Activated T-cell treated with anti-CD3 and anti-CD28 coated beads, Interleukin-2, amount 50 U/mL, for 24 hours (primary cell): Measurements from ENCODE around the gene RAB32.
A peak's percentile ranks its signal among the peaks of the same experiment; 100 is the strongest.

Source experiments
- DNase-seq: peaks from one replicate; pipeline ENCODE4 v3.0.0-alpha.2; 2020
- H3K27ac Mint-ChIP-seq: 2 replicates; pipeline ENCODE4 v1.8.0; 2020; ENCODE audit warnings: mild to moderate bottlenecking, mixed read lengths
- H3K27me3 Mint-ChIP-seq: 2 replicates; pipeline ENCODE4 v1.8.0; 2020; ENCODE audit warnings: mixed read lengths
- H3K36me3 Mint-ChIP-seq: 2 replicates; pipeline ENCODE4 v1.8.0; 2020; ENCODE audit warnings: low read depth, mixed read lengths
- H3K4me1 Mint-ChIP-seq: 2 replicates; pipeline ENCODE4 v1.8.0; 2020; ENCODE audit warnings: low read depth, mixed read lengths
- H3K4me3 Mint-ChIP-seq: 2 replicates; pipeline ENCODE4 v1.8.0; 2020; ENCODE audit warnings: mild to moderate bottlenecking, moderate library complexity, mixed read lengths
- H3K9me3 Mint-ChIP-seq: 2 replicates; pipeline ENCODE4 v1.8.0; 2020; ENCODE audit warnings: mixed read lengths

Gene RAB32

DNA sequence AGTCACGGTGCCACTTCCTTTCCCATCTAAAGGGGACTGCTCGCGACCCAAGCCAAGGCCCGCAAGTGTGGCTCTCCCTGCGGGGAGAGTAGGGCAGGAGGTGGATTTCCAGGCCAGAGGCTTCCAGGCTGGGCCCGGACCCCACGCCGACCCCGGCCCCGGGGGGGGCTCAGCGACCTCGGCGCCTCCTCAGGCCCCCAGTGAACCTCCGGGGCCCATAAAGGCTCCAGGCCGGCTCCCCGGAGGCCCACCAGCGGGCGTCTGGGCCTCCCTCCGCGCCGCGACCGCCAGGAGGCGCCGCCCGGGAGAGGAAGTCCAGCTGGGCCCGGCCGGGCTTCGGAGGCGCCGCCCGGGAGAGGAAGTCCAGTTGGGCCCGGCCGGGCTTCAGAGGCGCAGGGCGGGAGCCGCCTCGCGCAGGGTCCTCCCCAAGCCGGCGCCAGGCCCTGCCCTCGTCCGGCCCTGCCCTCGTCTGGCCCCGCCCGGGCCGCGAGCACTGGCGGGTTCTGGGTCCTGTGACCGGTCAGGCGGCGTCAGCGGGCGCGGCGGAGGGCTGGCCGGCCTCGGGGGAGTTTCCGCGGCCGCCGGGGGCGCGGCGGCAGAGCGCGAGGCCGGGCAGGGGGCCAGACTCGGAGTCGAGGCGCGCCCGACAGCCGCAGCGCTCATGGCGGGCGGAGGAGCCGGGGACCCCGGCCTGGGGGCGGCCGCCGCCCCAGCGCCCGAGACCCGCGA, at the start of gene RAB32:
TSS of gene RAB32 (plus strand) at position 623 of the 729 bp plus-strand sequence. CDS start at position 662, 39 bp downstream.
- H3K27me3 Mint-ChIP-seq, result peaks cover 40% of the 10 kb centered on the region
- H3K4me1 Mint-ChIP-seq, result peaks cover 12% of the 10 kb centered on the region
- peak; percentile 36 for DNase-seq
- no peaks in the 10 kb centered on the region for H3K9me3 Mint-ChIP-seq
- peaks cover 2% of the 10 kb centered on the region for H3K36me3 Mint-ChIP-seq
- peak within 1 kb of the TSS; percentile 74 for H3K4me3 Mint-ChIP-seq
- no peak within 1 kb of the TSS for H3K27ac Mint-ChIP-seq

DNA sequence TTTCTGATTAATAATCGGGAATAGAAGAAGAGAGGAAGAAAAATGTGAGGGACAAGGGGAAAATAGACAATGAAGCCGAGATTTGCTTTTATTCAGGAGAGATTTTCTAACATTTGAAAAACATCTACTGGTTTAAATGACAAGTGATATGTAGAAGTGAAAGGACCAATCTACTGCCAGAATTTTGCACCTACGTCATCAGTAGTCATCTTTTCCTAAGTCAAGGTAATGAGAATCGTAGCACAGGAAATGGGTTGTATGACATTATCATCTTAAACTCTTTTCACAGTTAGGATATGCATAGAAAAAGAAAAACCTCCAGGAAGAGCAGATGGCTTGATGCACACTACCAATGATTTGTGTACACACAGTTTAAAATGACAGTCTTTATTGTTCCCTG, 45.3 kb upstream of the RAB32 start:
- no peak for DNase-seq
- no peaks in the 10 kb centered on the region for H3K27me3 Mint-ChIP-seq
- H3K4me3 Mint-ChIP-seq, result no peak overlapping the region
- H3K4me1 Mint-ChIP-seq, result no peaks in the 10 kb centered on the region
- no peak overlapping the region for H3K27ac Mint-ChIP-seq
- H3K36me3 Mint-ChIP-seq, result no peaks in the 10 kb centered on the region
- H3K9me3 Mint-ChIP-seq, result no peaks in the 10 kb centered on the region

DNA sequence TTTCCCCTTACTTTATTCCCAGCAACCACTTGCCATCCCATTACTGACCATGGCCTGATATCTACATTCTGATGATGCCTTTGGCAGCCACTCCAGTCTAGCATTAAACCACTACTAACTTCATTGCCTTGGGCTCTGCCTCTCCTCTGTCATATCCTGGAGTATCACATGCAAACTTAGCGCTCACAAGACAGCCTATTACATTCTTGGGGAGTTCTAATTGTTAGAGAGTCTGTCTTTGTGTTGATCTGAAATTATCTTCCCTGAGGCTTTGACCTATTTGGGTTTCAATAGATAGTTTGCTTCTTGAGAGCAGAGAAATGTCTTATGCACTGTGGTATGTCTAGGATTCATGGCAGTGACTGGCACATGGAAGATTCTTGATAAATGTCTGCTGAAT, 40.5 kb upstream of the RAB32 start:
- no peak for DNase-seq
- no peaks in the 10 kb centered on the region for H3K4me1 Mint-ChIP-seq
- no peak overlapping the region for H3K4me3 Mint-ChIP-seq
- no peak overlapping the region for H3K27ac Mint-ChIP-seq
- H3K9me3 Mint-ChIP-seq, result no peaks in the 10 kb centered on the region
- no peaks in the 10 kb centered on the region for H3K27me3 Mint-ChIP-seq
- H3K36me3 Mint-ChIP-seq, result no peaks in the 10 kb centered on the region

DNA sequence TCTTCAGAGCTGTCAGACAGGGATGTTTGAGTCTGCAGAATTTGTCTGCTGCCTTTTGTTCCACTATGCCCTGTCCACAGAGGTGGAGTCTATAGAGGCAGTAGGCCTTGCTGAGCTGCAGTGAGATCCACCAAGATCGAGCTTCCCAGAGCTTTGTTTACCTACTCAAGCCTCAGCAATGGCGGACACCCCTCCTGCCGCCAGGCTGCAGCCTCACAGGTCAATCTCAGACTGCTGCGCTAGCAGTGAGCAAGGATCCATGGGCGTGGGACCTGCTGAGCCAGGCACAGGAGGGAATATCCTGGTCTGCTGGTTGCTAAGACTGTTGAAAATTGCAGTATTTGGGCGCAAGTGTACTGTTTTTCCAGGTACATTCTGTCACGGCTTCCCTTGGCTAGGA, 28.4 kb upstream of the RAB32 start:
- no peaks in the 10 kb centered on the region for H3K36me3 Mint-ChIP-seq
- no peaks in the 10 kb centered on the region for H3K4me1 Mint-ChIP-seq
- DNase-seq, result no peak
- H3K27ac Mint-ChIP-seq, result no peak overlapping the region
- no peaks in the 10 kb centered on the region for H3K27me3 Mint-ChIP-seq
- H3K9me3 Mint-ChIP-seq, result no peaks in the 10 kb centered on the region
- no peak overlapping the region for H3K4me3 Mint-ChIP-seq

DNA sequence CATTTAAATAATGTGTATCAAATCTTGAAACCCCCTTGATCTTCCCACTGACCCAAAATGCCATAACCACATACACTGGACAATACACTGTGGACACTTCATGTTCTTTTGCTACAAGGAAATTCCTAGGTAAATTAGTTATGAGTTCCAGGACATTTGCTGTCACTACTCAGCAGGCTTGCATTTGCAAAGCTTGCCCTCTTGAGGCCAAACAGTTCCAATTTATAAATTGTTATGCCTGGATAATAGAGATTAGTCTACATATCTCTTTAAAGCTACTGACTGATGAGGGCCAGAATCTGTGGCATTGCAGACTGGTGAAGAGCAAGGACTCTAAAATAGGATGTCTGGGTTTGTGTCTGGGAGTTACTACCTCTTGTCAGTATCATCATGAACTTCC, 17.4 kb upstream of the RAB32 start:
- Mint-ChIP-seq H3K27me3 (no peaks in the 10 kb centered on the region), H3K9me3 (peaks cover 8% of the 10 kb centered on the region), H3K4me1 (no peaks in the 10 kb centered on the region), H3K36me3 (no peaks in the 10 kb centered on the region), H3K27ac (no peak overlapping the region), H3K4me3 (no peak overlapping the region)
- DNase-seq, result no peak

DNA sequence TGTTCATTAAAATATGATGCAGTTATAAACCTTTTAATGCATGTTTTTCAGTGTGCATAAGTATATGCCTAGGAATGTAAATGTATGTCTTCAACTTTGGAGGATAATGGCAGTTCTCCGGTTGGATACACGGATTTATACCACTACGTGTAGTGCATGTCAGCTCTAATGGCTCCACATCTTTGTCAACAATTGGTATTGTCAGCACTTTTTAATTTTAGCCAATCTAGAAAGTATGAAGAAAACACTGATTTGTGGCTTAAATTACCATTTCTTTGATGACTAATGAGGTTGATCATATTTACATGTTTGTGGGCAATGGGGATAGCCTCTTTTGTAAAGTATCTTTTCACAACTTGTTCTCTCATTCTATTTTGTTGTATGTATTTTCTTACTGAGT, 10.9 kb upstream of the RAB32 start:
- Mint-ChIP-seq H3K9me3 (no peaks in the 10 kb centered on the region), H3K27me3 (no peaks in the 10 kb centered on the region), H3K36me3 (no peaks in the 10 kb centered on the region), H3K4me1 (no peaks in the 10 kb centered on the region), H3K4me3 (no peak overlapping the region), H3K27ac (no peak overlapping the region)
- DNase-seq, result no peak

DNA sequence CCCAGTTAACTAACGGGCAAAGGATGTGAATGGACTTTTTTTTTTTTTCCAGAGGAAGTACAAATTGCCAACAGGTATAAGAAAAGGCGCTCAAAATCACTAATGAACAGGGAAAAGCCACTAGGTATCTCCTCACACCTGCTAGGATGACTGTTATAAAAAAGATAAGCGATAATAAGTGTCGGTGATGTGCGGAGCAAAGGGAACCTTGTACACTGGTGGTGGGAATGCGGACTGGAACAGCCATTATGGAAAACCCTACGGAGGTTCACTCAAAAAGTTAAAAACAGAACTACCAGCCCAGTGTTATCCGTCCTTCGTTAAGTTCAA, 787 bp upstream of the RAB32 start:
- peaks cover 2% of the 10 kb centered on the region for H3K36me3 Mint-ChIP-seq
- no peaks in the 10 kb centered on the region for H3K9me3 Mint-ChIP-seq
- H3K27ac Mint-ChIP-seq, result no peak overlapping the region
- peaks cover 40% of the 10 kb centered on the region for H3K27me3 Mint-ChIP-seq
- peaks cover 12% of the 10 kb centered on the region for H3K4me1 Mint-ChIP-seq
- no peak for DNase-seq
- H3K4me3 Mint-ChIP-seq, result peak overlapping the region; percentile 4

DNA sequence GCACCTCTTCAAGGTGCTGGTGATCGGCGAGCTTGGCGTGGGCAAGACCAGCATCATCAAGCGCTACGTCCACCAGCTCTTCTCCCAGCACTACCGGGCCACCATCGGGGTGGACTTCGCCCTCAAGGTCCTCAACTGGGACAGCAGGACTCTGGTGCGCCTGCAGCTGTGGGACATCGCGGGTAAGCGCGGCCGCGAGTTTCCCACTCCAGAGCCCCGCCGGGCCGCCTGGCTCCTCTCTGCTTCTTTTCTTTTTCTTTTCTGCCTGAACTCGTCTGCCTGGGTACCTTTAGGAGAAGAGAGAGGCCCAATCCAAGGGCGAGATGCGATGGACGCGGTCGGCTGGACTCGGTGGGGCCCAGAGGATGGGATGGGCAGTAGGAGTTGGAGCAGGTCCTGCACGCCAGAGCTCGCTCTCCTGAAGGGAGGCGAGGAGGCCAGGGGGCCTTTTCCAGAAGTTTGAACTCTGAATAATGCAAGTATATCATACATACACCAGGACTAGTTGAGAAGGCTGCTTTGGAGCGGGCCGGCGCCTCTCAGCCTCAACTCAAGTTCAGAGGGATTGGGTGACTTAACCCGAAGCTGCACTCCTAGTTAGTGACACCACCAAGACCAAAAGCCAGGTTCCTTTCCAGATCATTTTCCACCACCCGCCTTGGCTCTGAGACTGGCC, 445 bp downstream of the RAB32 start:
- H3K4me1 Mint-ChIP-seq, result peaks cover 12% of the 10 kb centered on the region
- H3K4me3 Mint-ChIP-seq, result peak overlapping the region; percentile 74
- peaks cover 40% of the 10 kb centered on the region for H3K27me3 Mint-ChIP-seq
- H3K27ac Mint-ChIP-seq, result no peak overlapping the region
- no peaks in the 10 kb centered on the region for H3K9me3 Mint-ChIP-seq
- peak; percentile 32 for DNase-seq
- H3K36me3 Mint-ChIP-seq, result peaks cover 2% of the 10 kb centered on the region

DNA sequence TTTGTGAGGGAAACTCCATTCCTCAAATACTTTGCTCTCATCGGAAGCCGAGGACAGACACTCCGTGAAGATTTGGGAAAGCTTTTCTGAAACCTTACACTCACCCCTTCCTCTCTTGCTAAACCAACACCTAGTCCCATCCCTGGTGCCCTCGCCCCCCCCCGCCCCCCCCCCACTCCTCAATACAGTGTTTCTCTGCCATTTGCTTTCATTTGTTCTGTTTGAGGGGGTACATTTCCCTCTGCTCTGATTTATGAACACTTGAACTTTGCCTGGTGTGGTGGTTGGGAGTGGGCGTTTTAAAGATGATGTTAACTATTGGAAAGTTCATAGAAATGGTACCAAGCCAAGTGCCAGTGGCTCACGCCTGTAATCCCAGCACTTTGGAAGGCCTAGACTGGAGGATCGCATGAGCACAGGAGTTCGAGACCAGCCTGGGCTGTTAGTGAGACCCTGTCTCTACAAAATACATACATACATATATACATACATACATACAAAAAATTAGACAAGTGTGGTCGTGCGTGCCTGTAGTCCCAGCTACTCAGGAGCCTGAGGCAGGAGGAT, 1.1 kb downstream of the RAB32 start:
- no peak for DNase-seq
- Mint-ChIP-seq H3K27me3 (peaks cover 40% of the 10 kb centered on the region), H3K9me3 (no peaks in the 10 kb centered on the region), H3K4me1 (peaks cover 12% of the 10 kb centered on the region), H3K36me3 (peaks cover 2% of the 10 kb centered on the region), H3K27ac (no peak overlapping the region), H3K4me3 (peak overlapping the region; percentile 74)

DNA sequence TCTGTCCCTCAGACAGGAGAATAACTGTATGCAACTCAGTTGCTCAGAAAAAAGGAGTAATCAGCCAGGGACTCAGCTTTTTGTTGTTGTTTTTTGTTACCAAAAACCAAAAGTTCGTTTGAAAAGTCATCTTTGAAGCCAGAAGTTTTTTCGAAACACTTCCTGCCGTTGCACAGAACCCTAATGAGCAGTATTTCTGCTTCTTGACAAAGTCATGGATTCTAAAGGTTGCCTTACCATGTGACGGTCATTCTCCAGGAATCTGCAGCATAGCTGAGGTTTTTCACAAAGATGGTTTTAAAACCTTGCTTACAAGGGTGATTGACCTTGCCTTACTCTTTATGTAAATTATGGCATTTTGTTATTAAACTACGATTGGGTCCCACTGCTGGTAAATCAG, 1.9 kb downstream of the RAB32 start:
- Mint-ChIP-seq H3K27ac (no peak overlapping the region), H3K4me1 (peaks cover 12% of the 10 kb centered on the region), H3K27me3 (peaks cover 35% of the 10 kb centered on the region), H3K36me3 (peaks cover 2% of the 10 kb centered on the region), H3K4me3 (no peak overlapping the region), H3K9me3 (no peaks in the 10 kb centered on the region)
- no peak for DNase-seq

DNA sequence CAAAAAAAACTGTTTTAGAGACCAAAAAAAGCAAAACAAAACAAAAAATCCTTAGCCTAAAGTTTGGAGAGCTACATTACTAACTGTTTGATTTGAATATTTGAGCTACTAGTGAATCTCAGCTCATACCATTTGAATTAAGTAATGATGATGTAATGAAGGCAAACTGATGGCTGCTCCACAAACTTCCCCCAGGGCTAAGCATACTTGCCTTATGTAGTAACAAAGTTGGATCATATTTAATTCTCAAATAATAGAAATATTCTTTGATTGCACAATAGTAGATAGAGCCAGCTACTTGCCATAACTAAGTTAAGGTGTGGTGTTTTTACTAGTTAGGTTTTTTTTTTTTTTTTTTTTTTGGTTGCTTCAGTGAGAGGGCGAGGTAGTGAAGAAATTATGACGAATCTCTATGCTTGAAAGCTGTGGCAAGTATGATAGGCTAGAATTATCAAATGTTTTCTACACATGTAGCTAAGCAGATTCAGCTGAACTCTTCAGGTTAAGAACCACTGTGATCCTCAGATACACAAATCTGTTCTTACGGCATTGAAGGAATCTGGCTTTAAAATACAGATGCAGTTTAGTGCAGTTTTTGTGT, 2.9 kb downstream of the RAB32 start:
- Mint-ChIP-seq H3K36me3 (peaks cover 2% of the 10 kb centered on the region), H3K9me3 (no peaks in the 10 kb centered on the region)

DNA sequence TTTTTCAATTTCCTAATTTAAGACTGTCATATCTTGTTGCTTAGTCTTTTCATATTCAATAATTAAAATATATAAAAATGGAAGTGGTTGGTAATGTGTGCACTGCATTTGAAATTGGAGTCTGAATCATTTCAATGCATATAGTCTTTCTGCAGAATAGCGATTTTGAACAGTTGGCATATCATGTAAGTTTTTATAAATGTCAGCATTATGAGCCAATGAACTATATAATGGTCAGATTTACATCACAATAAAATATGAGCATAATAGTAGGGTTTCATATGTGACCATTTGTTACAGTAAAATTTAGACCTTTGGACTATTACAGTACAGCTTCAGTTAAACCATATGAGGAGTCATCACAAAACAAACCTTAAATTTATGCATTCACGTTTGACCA, 4.3 kb downstream of the RAB32 start:
- Mint-ChIP-seq H3K4me3 (no peak overlapping the region), H3K9me3 (no peaks in the 10 kb centered on the region), H3K27ac (no peak overlapping the region), H3K27me3 (peaks cover 23% of the 10 kb centered on the region), H3K36me3 (peaks cover 2% of the 10 kb centered on the region), H3K4me1 (peaks cover 10% of the 10 kb centered on the region)
- no peak for DNase-seq

More for the DNA sequence above, 2.9 kb downstream of the RAB32 start:
- H3K27me3 Mint-ChIP-seq, result peaks cover 32% of the 10 kb centered on the region
- H3K4me3 Mint-ChIP-seq, result no peak overlapping the region
- no peak overlapping the region for H3K27ac Mint-ChIP-seq
- no peak for DNase-seq
- peaks cover 12% of the 10 kb centered on the region for H3K4me1 Mint-ChIP-seq

DNA sequence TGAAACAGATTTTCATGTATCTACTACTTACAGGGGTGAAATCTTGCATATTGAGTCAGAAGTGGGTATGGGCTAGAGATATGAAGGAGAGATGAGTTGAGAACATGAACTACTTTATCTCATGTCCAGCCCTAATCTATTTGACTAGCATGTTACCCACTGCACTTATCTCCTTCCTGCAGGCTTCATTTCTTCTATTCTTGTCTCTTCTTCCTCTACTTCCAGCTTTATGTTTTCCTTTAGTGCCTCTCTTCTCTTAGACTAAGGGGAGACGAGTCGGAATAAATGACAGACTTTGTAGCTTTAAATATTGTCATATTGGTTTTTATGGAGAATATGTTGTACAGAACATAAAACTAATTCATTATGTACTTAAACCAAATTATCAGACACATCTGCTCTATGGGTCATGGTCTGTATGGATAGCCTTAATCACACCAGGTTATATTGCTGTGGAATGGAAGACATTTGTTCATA, 5.3 kb downstream of the RAB32 start:
- DNase-seq, result no peak
- H3K27ac Mint-ChIP-seq, result no peak overlapping the region
- H3K4me3 Mint-ChIP-seq, result no peak overlapping the region
- peaks cover 2% of the 10 kb centered on the region for H3K36me3 Mint-ChIP-seq
- no peaks in the 10 kb centered on the region for H3K9me3 Mint-ChIP-seq
- H3K4me1 Mint-ChIP-seq, result peaks cover 8% of the 10 kb centered on the region
- peaks cover 19% of the 10 kb centered on the region for H3K27me3 Mint-ChIP-seq

DNA sequence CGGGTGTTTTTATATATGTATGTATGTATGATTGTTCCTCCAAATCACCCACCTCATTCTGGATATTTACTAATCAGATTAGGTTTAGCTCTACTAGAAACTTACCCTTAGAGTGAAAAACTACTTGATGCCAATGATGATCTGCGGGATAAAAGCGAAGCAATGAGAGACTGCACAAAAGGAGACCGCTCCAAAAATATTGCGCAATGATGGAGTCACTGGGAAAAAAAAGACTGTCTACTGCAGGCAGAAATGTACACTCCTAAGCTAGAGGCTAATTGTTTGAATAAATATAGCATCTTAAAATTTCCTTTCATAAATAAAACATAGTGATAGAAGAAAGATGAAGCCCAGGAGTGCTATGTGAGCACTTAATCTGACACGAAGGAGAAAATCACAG, 7.3 kb downstream of the RAB32 start:
- Mint-ChIP-seq H3K27ac (no peak overlapping the region), H3K27me3 (peaks cover 1% of the 10 kb centered on the region), H3K9me3 (no peaks in the 10 kb centered on the region), H3K36me3 (no peaks in the 10 kb centered on the region), H3K4me1 (no peaks in the 10 kb centered on the region), H3K4me3 (no peak overlapping the region)
- DNase-seq, result no peak

DNA sequence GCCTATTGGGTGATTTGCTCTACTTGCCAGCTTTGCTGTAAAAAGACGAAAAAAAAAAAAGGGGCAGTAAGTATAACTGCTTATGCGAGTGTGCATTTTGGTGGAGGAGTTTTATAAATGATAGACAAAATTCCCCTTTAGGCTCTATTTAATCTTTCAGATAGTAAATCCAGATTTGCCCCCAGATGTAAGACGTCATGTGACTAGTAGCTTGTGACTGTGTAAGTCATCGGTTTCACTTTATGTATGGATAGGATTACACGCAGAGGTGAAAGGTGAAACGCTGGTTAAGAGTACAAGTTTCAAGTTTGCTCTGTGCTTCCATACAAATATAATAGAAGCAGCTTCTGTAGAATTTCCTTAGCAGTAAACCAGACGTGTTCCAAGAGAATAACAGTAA, 7.9 kb downstream of the RAB32 start:
- no peak overlapping the region for H3K4me3 Mint-ChIP-seq
- no peaks in the 10 kb centered on the region for H3K36me3 Mint-ChIP-seq
- DNase-seq, result no peak
- no peaks in the 10 kb centered on the region for H3K27me3 Mint-ChIP-seq
- no peaks in the 10 kb centered on the region for H3K4me1 Mint-ChIP-seq
- no peaks in the 10 kb centered on the region for H3K9me3 Mint-ChIP-seq
- H3K27ac Mint-ChIP-seq, result no peak overlapping the region
